NCI-H1048 (cell line): ENCODE data around the gene TNN.
"Not testable (repeated sequence)": the region's sequence is repeated elsewhere in the genome, so short reads cannot be mapped to it uniquely, and the experiment has no call there.

Experiments
- DNase-seq: peaks from one replicate; lab custom pipeline; 2025; lab: John Stamatoyannopoulos, UW

The TNN gene, protein sequence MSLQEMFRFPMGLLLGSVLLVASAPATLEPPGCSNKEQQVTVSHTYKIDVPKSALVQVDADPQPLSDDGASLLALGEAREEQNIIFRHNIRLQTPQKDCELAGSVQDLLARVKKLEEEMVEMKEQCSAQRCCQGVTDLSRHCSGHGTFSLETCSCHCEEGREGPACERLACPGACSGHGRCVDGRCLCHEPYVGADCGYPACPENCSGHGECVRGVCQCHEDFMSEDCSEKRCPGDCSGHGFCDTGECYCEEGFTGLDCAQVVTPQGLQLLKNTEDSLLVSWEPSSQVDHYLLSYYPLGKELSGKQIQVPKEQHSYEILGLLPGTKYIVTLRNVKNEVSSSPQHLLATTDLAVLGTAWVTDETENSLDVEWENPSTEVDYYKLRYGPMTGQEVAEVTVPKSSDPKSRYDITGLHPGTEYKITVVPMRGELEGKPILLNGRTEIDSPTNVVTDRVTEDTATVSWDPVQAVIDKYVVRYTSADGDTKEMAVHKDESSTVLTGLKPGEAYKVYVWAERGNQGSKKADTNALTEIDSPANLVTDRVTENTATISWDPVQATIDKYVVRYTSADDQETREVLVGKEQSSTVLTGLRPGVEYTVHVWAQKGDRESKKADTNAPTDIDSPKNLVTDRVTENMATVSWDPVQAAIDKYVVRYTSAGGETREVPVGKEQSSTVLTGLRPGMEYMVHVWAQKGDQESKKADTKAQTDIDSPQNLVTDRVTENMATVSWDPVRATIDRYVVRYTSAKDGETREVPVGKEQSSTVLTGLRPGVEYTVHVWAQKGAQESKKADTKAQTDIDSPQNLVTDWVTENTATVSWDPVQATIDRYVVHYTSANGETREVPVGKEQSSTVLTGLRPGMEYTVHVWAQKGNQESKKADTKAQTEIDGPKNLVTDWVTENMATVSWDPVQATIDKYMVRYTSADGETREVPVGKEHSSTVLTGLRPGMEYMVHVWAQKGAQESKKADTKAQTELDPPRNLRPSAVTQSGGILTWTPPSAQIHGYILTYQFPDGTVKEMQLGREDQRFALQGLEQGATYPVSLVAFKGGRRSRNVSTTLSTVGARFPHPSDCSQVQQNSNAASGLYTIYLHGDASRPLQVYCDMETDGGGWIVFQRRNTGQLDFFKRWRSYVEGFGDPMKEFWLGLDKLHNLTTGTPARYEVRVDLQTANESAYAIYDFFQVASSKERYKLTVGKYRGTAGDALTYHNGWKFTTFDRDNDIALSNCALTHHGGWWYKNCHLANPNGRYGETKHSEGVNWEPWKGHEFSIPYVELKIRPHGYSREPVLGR (N-terminal part only)

DNA sequence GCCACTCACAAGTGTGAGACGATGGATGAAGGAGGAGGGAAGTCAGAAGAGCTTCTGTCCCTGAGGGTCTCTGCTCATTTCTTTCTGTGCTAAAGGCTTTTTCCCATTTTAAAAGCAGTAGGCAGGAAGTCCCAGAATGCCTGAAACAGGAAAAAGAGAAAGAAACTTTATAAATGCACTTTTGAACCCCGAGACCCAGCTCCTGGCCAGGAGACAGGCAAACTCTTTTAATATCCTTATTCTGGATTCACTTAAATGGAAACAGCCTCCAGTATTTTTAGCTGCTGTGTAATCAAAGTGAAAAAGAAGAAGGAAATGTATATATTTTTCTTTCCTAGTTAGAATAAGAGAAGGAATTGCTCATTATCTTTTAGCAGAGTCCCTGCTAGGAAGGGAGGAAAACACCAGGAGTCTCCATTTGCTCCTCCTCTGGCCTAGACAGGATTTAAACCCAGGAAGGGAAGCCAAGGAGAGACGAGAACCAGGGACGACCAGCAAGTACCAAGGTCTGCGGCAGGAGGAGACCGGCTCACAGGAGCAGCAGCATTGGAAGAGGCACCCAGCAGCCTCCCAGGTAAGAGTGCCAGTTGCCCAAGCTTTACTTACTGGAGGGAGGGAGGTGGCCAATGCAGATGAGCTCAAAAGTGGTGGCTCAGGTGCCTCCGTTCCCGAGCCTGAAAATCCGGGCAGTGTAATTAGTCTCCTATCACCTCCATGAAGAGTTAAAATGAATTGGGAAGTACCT, at the start of gene TNN:
TNN (plus strand) TSS at position 472 of the 745 bp plus-strand sequence. CDS start 9,586 bp downstream, outside the sequence.
- DNase-seq: no peak

DNA sequence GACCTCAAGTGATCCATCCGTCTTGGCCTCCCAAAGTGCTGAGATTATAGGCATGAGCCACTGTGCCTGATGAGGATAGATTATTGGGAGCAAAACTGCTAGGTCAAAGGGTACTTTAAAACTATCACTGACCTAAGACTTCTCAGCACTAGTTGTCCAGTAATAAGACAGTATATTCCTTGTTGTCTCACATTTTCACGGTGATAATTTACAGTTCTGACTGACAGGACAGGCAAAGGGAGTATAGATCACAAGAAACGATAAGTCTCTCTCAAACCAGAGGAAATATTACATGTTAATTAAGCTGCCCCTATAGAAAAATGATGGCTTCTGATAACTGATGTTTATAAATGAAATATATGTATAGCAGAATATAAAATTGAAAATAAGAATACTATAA, 48.1 kb upstream of the TNN start:
- DNase-seq: no peak

DNA sequence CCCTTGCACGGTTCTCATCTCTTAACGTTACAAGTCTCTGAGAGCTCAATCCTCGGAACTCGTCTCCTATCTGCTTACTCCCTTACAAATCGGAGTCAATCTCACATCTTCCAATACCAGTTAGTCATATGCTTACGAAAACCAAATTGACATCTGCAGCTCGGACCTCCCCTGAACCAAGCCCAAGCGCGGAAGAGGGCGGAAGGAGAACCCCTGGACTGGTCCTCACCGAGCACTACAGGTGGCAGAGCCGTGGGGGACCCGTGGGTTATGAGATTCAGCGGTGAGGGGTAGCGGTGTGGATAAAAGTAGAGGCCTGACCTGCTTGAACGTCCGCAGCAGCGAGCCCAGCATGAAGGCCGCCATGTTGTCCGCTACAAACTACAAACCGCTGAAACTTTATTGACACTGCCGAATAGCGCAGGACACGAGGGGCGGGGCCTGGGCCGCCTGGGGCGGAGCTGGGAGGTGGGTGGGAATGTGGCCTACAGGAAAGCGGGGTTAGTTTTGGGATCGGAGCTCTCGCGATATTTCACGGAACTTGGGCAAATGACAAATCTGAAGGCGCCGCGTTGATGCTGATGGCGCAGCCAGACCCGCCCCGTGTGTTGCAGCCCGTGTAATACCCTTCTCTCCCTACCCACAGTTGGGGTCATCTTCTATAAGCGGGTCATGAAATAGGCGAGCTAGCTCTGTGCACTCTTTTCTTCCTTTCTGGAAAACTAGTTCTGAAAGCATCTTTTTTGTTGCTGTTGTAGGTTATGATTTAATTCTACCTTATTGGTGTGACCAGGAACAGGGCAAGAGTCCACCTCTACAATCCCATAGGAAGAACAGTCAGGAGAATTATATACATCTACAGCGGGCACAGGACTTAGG, 44.4 kb upstream of the TNN start, which contains the start of gene MRPS14:
MRPS14 (minus strand) TSS at position 383 of the 879 bp plus-strand sequence; CDS start at position 366, 17 bp downstream.
- DNase-seq: peak; percentile 99

DNA sequence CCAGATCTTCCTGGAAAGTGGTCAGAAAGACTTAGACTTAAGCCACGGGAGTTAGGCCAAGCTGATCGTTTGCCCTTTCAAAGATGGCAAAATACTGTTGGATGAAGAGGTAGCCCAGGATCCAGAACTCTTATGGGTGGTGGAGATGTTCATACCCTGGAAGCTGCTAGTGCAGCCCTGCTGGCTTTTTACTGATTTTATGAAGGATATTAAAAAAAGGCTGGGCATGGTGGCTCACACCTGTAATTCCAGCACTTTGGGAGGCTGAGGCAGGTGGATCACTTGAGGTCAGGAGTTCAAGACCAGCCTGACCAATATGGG, 43.8 kb upstream of the TNN start:
- not testable (repeated sequence) for DNase-seq

DNA sequence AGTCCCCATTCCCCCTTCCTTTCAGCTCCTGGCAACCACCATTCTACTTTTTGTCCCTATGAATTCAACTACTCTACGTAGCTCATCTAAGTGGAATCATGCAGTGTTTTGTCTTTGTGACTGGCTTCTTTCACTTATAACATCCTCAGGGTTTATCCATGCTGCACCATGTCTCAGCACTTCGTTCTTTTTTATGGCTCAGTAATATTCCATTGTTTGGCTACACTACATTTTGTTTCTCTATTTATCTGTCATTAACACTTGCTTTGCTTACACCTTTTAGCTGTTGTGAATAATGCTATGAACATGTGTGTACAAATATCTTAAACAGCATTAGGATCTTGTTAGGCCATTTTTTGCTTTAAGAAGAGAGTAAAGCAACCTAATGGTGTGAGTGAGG, 42.9 kb upstream of the TNN start:
- no peak for DNase-seq

DNA sequence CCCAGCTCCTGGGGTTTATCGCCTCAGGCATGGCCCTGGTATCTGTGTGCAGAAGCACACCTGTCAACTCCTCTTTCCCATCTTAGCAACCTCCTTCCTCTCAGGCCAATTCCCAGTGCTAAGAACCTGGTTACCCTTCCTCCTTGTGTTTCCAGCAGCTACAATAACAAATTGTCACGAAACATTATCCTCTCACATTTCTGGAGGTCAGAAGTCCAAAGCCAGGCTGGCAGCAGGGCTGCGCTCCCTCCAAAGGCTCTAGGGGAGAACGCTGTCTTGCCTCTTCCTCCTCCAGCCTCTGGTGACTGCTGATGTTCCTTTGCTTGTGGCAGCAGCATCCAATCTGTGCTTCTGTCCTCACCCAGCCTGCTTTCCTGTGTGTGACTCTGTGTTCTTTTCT, 33.7 kb upstream of the TNN start:
- DNase-seq: no peak

DNA sequence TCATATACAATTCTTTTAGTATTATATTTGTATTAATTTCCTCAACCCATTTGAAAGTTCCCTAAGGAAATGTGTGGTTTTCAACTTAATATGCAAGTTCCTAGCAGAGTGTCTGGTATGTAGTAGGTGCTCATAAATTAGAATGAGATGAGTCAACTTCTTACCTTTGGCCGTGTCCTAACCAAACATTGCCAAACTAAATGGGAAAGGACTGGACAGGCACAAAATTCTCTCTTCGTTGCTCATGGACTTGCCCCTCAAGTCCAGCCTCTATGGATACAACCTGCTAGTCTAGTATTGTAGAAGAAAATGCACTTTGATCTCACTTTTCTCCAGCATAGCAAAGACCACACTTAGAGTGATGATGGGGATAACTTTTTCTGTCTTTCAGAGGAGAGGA, 32.9 kb upstream of the TNN start:
- no peak for DNase-seq

DNA sequence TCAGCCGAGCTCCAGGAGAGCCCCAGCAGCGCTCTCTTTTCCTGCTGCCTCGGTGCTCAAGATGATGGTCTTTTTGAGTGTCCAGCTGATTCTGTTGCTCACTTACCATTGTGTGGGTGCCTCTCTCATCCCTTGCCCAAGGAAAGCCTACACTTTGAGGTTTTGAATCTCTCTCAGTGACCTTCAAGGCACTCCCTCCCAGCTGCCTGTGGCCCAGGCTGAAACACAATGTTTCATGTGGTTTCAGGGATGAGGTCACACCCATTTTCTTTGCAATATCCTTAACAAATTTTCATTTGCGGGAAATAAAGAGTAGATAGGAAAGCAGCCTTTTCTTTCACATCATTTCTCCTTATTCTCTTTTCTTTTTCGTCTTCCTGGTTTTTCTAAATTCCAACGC, 31.8 kb upstream of the TNN start:
- DNase-seq: no peak

DNA sequence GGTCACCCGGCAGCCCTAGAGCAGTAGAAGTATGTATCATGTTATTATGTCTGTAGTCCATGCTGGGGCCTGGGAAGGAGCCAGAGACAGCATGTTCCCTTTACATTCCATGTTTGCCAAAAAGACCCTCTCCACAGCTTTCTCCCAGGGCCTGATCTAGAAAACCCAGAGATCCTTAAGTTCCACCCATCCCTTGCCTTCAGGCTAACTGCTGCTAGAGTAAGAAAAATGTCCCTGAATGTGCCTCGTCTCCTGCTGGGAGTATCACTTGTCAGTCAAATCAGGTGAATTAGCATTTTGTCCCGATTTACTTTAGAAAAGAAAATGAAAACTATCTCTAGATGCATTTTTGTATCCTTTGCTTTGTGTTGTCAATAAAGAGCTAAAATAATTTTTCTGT, 31.2 kb upstream of the TNN start:
- DNase-seq: no peak

DNA sequence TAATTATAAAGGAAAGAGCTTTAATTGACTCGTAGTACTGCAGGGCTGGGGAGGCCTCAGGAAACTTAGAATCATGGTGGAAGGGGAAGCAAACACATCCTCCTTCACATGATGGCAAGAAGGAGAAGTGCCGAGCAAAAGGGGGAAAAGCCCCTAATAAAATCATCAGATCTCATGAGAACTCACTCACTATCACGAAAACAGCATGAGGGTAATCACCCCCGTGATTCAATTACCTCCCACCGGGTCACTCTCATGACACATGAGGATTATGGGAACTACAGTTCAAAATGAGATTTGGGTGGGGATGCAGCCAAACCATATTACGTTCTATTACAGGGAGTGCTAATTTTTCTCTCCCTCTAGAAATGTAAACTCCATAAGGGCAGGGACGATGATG, 30.2 kb upstream of the TNN start:
- DNase-seq: no peak

DNA sequence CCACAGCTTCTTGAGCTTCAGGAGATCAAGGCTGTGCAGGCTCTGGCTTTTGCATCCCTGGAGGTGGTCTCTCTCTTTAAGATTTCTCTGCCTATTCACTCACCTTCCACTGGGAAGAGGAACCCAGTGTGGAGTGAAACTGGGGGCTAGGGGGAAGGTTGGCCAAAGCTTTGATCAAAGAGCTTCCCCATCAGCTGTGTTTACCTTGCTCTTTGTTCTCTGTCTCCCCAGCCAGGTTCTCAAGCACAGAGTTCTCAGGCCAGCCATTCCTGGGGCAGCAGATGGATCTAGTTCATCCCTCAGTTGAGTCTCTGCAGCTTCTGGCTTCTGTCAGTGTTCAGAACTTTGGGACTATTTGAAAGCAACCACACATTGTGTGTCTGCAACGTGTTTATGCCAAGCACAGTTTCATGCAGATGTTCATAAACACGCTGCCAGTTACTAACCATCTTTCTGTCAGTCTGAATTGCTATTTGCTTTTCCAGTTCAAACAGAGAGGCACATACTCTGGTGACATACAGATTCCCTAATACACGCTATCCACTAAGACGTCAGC, 27.2 kb upstream of the TNN start:
- no peak for DNase-seq

DNA sequence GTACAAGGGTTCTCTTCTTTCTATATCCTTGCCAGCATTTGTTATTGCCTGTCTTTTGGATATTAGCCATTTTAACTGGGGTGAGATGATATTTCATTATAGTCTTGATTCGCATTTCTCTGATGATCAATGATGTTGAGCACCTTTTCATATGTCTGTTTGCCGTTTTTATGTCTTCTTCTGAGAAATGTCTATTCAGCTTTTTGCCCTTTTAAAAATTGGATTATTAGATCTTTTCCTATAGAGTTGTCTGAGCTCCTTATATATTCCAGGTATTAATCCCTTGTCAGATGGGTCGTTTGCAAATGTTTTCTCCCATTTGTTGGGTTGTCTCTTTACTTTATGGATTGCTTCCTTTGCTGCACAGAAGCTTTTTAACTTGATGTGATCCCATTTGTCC, 25.0 kb upstream of the TNN start:
- DNase-seq: no peak

DNA sequence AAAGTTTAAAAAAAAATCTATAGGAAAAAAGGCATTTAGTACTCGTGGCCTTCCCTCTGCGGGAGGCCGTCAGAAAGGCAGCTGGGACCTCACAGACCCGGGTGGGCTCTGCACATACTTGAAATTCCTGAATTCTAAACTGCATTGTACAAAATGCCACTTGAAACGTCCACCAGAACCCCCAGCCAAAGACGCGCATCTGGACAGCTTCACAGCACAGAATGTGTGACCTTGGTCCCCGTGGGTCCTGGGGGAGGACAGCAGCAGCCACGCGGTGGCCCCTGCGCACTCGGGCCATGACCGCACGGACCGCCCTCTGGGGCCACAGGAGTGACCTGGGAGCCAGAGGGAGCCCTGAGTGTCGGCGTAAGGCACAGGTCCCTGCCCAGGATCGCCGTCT, 23.8 kb upstream of the TNN start:
- DNase-seq: no peak

DNA sequence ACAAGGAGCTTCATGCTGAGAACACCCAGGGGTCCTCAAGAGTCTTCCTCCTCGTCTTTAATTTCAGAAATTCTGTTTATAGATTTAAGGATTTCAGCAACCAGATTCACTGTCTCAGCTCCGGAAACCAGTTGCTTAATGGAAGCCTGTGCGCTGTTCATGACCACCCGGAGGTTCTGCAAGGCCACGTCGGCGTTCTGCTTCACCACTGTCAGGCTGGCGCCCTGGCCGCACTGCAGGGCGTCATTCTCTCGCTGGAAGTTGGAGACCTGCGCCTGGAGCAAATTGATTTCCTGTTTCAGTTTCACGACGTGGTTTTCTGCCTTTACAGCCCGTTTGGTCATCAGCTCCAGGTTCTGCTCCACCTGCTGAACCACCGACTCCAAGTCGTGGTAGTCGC, 23.0 kb upstream of the TNN start:
- DNase-seq: not testable (repeated sequence)

DNA sequence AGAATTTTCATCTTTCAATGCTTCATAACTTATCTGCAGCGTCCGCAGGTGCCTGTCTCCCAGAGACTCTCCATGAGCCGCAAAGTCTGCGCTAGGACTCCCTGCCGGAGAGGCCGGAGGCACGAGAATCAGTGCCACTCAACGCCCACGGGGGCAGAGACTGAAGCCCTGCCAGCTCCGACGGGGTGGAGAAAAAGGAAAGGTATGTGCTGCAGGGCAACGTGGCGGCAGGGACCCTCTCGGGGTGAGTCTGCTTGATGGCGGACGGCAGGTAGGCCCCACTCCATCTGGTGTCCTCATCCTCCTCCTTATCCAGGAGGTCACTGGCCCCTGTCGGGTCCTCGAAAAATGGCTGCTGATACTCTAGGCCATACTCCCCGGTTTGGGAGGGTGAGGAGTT, 22.5 kb upstream of the TNN start:
- DNase-seq: no peak

DNA sequence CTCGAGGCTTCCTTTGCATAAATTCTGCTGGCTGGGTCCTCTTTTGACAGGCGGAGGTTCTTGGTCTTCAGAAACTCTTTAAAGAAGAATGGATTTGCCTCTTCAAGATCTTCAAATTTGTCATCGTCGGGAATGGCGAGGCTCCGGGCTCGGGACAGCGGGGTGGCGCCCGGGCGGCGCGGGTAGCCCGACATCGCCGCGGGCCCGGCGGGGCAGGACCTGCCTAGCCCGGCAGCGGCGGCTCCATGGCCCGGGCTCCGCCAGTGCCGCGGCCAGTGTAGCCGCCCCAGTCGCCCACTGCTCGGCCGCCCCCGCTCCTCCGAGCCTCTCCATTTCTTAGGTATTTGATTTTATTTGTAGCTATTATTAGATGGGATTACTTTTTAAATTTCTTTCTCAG, 22.1 kb upstream of the TNN start:
- no peak for DNase-seq

DNA sequence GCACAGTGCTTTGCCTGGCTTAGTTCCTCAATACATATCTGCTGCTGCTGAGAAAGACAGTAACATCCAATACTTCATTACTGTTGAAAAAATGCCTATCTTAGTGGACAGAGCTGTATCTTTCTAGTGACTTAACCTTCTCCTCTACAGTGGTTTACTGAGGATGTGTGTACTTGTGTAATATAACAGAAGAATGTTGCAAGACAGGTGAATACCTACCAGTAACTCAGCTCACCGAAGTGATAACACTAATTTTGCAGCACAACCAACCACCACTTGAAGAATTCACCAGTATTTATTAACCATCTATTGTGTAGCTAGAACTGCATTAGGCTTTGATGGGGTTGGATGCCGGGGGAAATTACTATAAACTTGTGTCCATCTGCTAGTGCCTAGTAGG, 16.6 kb upstream of the TNN start:
- no peak for DNase-seq

DNA sequence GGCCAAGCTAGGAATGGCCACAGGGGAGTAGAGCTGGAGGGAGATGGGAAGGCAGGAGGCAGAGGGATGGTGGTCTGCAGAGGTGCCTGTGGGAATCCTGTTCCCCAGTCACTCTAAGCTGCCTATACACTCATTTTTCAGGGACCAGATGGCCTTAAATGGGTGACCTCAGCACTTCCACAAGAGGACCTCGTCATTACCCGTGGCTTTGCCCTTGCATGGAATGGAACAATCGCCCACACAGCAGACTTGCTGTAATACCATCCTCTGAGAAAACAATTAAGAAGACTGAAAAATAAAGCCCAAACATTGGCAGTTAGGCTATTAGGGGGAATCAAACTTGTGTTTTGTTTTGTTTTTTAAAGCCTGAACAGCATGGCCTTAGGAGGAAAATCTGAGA, 12.9 kb upstream of the TNN start:
- DNase-seq: no peak

DNA sequence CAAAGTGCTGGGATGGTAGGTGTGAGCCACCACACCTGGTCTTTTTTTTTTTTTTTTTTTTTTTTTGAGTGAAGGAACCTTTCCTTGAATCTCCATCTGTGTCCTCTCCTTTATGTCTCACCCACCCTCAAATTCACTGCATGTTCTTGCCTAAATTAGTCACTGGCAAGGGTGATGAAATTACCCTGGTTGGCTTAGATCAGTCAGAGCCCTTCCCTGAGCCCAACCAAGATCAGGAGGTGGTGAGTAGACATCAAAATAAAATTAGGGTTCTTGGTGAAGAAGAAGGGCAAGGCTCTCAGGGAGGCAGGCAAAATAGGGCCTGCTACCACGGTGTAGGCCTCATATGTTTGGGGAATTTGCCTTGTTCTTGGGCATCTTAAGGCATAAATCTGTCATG, 5.3 kb upstream of the TNN start:
- DNase-seq: no peak

DNA sequence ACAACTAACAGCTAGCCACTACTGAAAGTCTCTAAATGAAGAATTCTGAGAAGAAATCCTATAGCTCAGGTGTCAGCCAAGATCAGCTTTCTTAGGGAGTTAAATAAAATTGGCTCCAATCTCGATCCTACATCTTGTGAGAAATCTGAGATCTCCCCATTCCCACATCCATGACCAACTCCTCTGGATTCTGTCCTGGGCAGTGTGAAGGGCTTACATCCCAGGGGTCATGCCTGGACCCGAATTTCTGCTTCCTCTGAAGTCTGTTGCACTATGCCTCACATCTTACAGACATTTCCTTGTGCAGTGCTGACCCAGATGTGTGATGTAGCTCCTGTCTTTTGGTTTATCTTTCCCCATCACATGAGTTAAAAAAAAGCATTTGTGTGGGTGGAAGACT, 4.8 kb upstream of the TNN start:
- DNase-seq: no peak
